Osteoblast (primary cell): Measurements from ENCODE around the gene APOA4. TPM values are rescaled to one million over a fixed set of nuclear protein-coding genes. Genes with fewer than 3 reads are reported as not detected.

Experiments
- DNase-seq: peaks from one replicate; pipeline ENCODE4 v3.0.0; 2011; ENCODE audit warnings: low spot score, mixed read lengths; ENCODE audit not compliant: insufficient read length; ENCODE audit errors: missing footprints
- H2AFZ ChIP-seq: 2 replicates; pipeline ENCODE4 v1.6.0; 2011; ENCODE audit warnings: mild to moderate bottlenecking, low read length
- H3K27ac ChIP-seq: 2 replicates; pipeline ENCODE4 v1.5.1; 2011; ENCODE audit warnings: mild to moderate bottlenecking, low read depth, low read length, moderate library complexity
- H3K27me3 ChIP-seq: 2 replicates; pipeline ENCODE4 v1.6.0; 2012; ENCODE audit warnings: mild to moderate bottlenecking, control low read depth, inconsistent platforms, low read length, moderate library complexity; ENCODE audit not compliant: insufficient read depth
- H3K36me3 ChIP-seq: 2 replicates; pipeline ENCODE4 v1.5.1; 2011; ENCODE audit warnings: mild to moderate bottlenecking, low read length, control low read depth, moderate library complexity; ENCODE audit not compliant: insufficient read depth
- H3K4me1 ChIP-seq: 2 replicates; pipeline ENCODE4 v1.5.1; 2011; ENCODE audit warnings: mild to moderate bottlenecking, low read length, control low read depth, moderate library complexity; ENCODE audit not compliant: insufficient read depth
- H3K4me2 ChIP-seq: 2 replicates; pipeline ENCODE4 v1.6.0; 2011; ENCODE audit warnings: mild to moderate bottlenecking, low read length; ENCODE audit not compliant: insufficient read depth
- H3K4me3 ChIP-seq: fragments of 200-600 bp; sonication (generic); 3 replicates; pipeline ENCODE4 v1.5.1; 2012; ENCODE audit warnings: mild to moderate bottlenecking, low read length, inconsistent platforms; ENCODE audit not compliant: insufficient read depth
- H3K79me2 ChIP-seq: 2 replicates; pipeline ENCODE4 v1.6.0; 2012; ENCODE audit warnings: mild to moderate bottlenecking, low read length, control low read depth, inconsistent platforms; ENCODE audit not compliant: insufficient read depth
- H3K9me3 ChIP-seq: 2 replicates; pipeline ENCODE4 v1.5.1; 2011; ENCODE audit warnings: low read depth, low read length, control low read depth
- H4K20me1 ChIP-seq: 2 replicates; pipeline ENCODE4 v1.6.0; 2012; ENCODE audit warnings: mild to moderate bottlenecking, low read length, control low read depth; ENCODE audit not compliant: insufficient read depth
- CTCF ChIP-seq: IDR thresholded peaks from 2 replicates; pipeline ENCODE4 v1.5.1; 2011; ENCODE audit warnings: mild to moderate bottlenecking, low read depth, low read length, moderate library complexity; ENCODE audit errors: extremely low read depth
- total RNA-seq: library from RNA; depleted of rRNA; stranded (reverse); fragments of >200 nt; gene quantifications from 2 replicates; pipeline ENCODE4 v1.2.3, GENCODE V29; 2012

Gene APOA4
- not detected in 2 replicates for total RNA-seq

DNA sequence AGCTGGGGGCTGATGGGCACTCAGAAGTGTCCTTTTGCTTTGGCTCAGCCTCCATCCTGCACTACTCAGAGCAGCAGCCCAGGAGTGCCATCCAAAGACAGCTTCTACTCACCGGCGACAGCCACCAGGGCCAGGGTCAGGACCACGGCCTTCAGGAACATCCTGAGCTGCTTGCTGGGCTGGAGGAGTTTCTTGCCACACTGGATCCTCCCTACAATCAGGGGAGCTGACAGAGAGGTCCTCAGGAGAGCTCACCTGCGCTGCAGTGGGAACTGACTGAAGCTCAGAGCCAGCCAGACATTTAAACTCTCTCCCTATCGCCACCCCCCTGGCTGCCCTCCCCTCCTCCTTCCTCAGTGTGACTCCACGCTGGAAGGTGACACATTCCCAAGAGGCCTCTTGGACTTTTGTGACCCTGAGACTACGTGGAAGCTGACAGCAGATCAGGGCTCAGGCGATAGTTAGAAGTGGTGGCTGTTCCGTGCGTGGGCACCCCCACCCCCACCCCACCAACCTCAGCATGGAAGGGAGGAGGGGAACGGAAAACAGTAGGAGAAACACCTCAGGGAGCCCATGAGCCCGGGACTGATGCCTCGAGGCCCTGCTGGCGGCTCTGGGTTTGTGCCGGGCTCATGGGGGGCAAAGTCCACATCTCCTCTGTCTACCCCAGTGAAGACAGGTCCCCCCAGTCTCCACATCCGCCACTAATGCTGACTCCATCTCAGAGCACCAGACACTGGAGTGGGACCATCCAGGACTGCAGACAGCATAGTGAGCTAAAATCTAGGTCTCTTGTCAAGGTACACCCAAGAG lies at the start of gene APOA4:
APOA4 (minus strand) TSS at position 274 of the 813 bp plus-strand sequence; CDS start at position 161, 113 bp downstream.
- Histone ChIP-seq H4K20me1 (no peaks in the 10 kb centered on the region), H3K36me3 (no peaks in the 10 kb centered on the region), H3K4me1 (no peaks in the 10 kb centered on the region), H3K4me2 (no peak within 1 kb of the TSS), H3K27me3 (no peaks in the 10 kb centered on the region), H3K9me3 (no peaks in the 10 kb centered on the region), H3K27ac (no peak within 1 kb of the TSS), H3K4me3 (no peak within 1 kb of the TSS), H2AFZ (no peak within 1 kb of the TSS), H3K79me2 (no peaks in the 10 kb centered on the region)
- TF ChIP-seq CTCF = no peak
- DNase-seq = no peak

- Histone ChIP-seq H3K4me2 (peak overlapping the region; percentile 43), H3K4me3 (no peak overlapping the region), H3K36me3 (peaks cover 61% of the 10 kb centered on the region), H4K20me1 (no peaks in the 10 kb centered on the region), H3K79me2 (no peaks in the 10 kb centered on the region), H3K27me3 (no peaks in the 10 kb centered on the region), H3K4me1 (peaks cover 43% of the 10 kb centered on the region), H3K27ac (peak overlapping the region; percentile 83), H2AFZ (no peak overlapping the region), H3K9me3 (no peaks in the 10 kb centered on the region)
- peak; percentile 70 for DNase-seq
- no peak for TF ChIP-seq CTCF
Measured at GRCh38 chr11:116871248-116871647, 48.1 kb upstream of the APOA4 start.

- Histone ChIP-seq H3K4me1 (peaks cover 54% of the 10 kb centered on the region), H2AFZ (no peak overlapping the region), H4K20me1 (no peaks in the 10 kb centered on the region), H3K4me3 (no peak overlapping the region), H3K27me3 (no peaks in the 10 kb centered on the region), H3K36me3 (peaks cover 53% of the 10 kb centered on the region), H3K4me2 (no peak overlapping the region), H3K27ac (no peak overlapping the region), H3K9me3 (no peaks in the 10 kb centered on the region), H3K79me2 (no peaks in the 10 kb centered on the region)
- DNase-seq = no peak
- TF ChIP-seq CTCF = no peak
Measured at GRCh38 chr11:116870054-116870453, 47.0 kb upstream of the APOA4 start.

GRCh38 chr11:116869610-116870009 lies 46.5 kb upstream of the APOA4 start:
- no peaks in the 10 kb centered on the region for H4K20me1 ChIP-seq
- DNase-seq = no peak
- H3K4me3 ChIP-seq = no peak overlapping the region
- no peaks in the 10 kb centered on the region for H3K79me2 ChIP-seq
- H3K4me2 ChIP-seq = no peak overlapping the region
- no peak overlapping the region for H3K27ac ChIP-seq
- TF ChIP-seq CTCF = no peak
- no peak overlapping the region for H2AFZ ChIP-seq
- H3K4me1 ChIP-seq = peaks cover 54% of the 10 kb centered on the region
- peaks cover 50% of the 10 kb centered on the region for H3K36me3 ChIP-seq
- H3K9me3 ChIP-seq = no peaks in the 10 kb centered on the region
- no peaks in the 10 kb centered on the region for H3K27me3 ChIP-seq
